Brain microvascular endothelial cell (primary cell): ENCODE data around the gene KLHL41.

Experiments
- DNase-seq: peaks from one replicate; pipeline ENCODE4 v3.0.0-alpha.2; 2020
- H3K27ac ChIP-seq: fragments of 250-450 bp; sonication (Bioruptor Pico); 2 replicates; pipeline ENCODE4 v1.5.1; 2020; ENCODE audit warnings: mild to moderate bottlenecking, moderate library complexity
- H3K27me3 ChIP-seq: fragments of 250-450 bp; sonication (Bioruptor Pico); replicated peaks from 2 replicates; pipeline ENCODE4 v1.5.1; 2020; ENCODE audit warnings: mild to moderate bottlenecking
- H3K36me3 ChIP-seq: fragments of 250-450 bp; sonication (Bioruptor Pico); replicated peaks from 2 replicates; pipeline ENCODE4 v1.5.1; 2020; ENCODE audit warnings: mild to moderate bottlenecking
- H3K4me3 ChIP-seq: 2 replicates; pipeline ENCODE4 v1.5.1; 2011; ENCODE audit warnings: low read depth, mild to moderate bottlenecking, control low read depth, low read length, moderate library complexity
- in situ Hi-C: cut with HindIII; loops from 2 replicates; pipeline ENCODE4 v1.10.0; 2017; ENCODE audit warnings: low sequenced_read_pairs, low pct_ligation_motif_present
- TF ChIP-seq, protein P1 (sequence below): IDR thresholded peaks from 2 replicates; pipeline ENCODE4 v1.5.1; 2011; ENCODE audit warnings: low read depth, mild to moderate bottlenecking, moderate library complexity, low read length, control low read depth, inconsistent platforms; ENCODE audit errors: missing control alignments

The KLHL41 gene

GRCh38 chr2:169509298-169509885 is at the start of gene KLHL41:
Gene KLHL41, plus strand, starts transcription at chr2:169509702. Its CDS starts 77 bp downstream, at chr2:169509779.
- H3K27ac ChIP-seq, result no peak within 1 kb of the TSS
- H3K4me3 ChIP-seq, result no peak within 1 kb of the TSS
- no peaks in the 10 kb centered on the region for H3K36me3 ChIP-seq
- DNase-seq, result no peak
- TF ChIP-seq, protein P1, sequence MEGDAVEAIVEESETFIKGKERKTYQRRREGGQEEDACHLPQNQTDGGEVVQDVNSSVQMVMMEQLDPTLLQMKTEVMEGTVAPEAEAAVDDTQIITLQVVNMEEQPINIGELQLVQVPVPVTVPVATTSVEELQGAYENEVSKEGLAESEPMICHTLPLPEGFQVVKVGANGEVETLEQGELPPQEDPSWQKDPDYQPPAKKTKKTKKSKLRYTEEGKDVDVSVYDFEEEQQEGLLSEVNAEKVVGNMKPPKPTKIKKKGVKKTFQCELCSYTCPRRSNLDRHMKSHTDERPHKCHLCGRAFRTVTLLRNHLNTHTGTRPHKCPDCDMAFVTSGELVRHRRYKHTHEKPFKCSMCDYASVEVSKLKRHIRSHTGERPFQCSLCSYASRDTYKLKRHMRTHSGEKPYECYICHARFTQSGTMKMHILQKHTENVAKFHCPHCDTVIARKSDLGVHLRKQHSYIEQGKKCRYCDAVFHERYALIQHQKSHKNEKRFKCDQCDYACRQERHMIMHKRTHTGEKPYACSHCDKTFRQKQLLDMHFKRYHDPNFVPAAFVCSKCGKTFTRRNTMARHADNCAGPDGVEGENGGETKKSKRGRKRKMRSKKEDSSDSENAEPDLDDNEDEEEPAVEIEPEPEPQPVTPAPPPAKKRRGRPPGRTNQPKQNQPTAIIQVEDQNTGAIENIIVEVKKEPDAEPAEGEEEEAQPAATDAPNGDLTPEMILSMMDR, result no peak
- no peaks in the 10 kb centered on the region for H3K27me3 ChIP-seq
- in situ Hi-C loops, result no loop called here

GRCh38 chr2:169461143-169461542 is 48.4 kb upstream of the KLHL41 start:
- H3K27ac ChIP-seq, result no peak overlapping the region
- no peaks in the 10 kb centered on the region for H3K36me3 ChIP-seq
- no peak for DNase-seq
- in situ Hi-C loops, result no loop called here
- H3K27me3 ChIP-seq, result no peaks in the 10 kb centered on the region
- TF ChIP-seq, protein P1, result no peak
- no peak overlapping the region for H3K4me3 ChIP-seq

GRCh38 chr2:169462896-169463695 is 46.4 kb upstream of the KLHL41 start:
- no peak overlapping the region for H3K27ac ChIP-seq
- H3K4me3 ChIP-seq, result no peak overlapping the region
- in situ Hi-C loops, result no loop called here
- H3K27me3 ChIP-seq, result no peaks in the 10 kb centered on the region
- H3K36me3 ChIP-seq, result no peaks in the 10 kb centered on the region
- peak; percentile 81 for DNase-seq
- TF ChIP-seq, protein P1, result no peak

DNA sequence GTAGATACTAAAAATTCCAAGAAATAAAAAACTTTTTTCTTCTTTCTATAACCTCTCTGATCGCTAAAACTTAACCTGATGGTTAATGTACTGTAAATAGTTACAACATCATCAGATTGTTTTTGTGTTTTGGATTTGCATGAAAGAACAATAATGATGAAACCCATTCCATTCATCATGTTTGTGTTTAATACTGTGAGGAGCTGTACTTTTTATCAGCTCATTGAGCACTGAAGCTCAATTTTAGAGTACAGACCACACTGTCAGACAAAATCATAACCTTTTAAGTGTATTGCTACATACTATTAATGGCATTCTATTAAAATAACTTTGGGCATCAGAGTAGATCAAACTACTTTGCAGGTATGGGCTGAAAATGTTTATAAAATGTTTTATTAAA is 45.0 kb upstream of the KLHL41 start:
- in situ Hi-C loops, result no loop called here
- Histone ChIP-seq H3K27ac (no peak overlapping the region), H3K36me3 (no peaks in the 10 kb centered on the region), H3K27me3 (no peaks in the 10 kb centered on the region), H3K4me3 (no peak overlapping the region)
- no peak for DNase-seq
- TF ChIP-seq, protein P1, result no peak

DNA sequence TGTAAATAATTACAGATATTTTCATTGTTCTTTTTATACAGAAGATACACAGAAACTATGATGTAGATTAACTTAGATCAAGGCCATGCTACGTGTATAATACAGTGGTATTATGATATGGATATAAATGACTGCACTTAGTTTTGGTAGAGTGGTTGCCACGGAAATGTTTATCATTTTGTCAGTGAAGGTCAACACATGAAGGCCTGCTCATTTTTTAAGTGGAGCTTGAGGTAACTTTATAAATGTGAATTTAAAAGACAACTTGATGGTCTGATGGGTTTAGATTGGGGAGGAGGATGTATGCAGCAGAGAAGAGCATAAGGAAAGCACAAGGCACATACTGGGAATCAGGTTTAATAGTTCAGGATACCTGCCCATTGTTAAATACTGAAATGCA is 44.6 kb upstream of the KLHL41 start:
- TF ChIP-seq, protein P1, result no peak
- H3K27ac ChIP-seq, result no peak overlapping the region
- in situ Hi-C loops, result no loop called here
- H3K27me3 ChIP-seq, result no peaks in the 10 kb centered on the region
- H3K4me3 ChIP-seq, result no peak overlapping the region
- no peaks in the 10 kb centered on the region for H3K36me3 ChIP-seq
- no peak for DNase-seq

DNA sequence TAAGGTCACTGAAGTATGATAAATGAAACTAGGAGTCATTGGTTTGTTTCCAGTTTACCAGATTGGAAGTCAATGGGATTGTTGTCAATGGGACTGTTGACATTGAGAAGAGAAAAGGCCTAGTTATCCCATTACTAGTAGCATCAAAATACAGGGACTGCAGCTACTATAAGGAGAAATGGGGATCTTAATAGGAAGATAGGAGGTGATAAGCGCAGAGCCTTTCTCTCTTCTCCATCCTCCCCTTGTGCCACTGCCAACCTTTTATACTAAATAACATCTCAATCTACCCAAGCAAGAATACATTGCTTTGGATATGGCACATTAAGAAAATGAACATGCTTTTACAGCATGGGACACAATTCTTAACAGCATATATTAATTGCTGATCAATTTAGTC is 40.7 kb upstream of the KLHL41 start:
- H3K36me3 ChIP-seq, result no peaks in the 10 kb centered on the region
- no peak for DNase-seq
- TF ChIP-seq, protein P1, result no peak
- H3K27me3 ChIP-seq, result no peaks in the 10 kb centered on the region
- no peak overlapping the region for H3K4me3 ChIP-seq
- no peak overlapping the region for H3K27ac ChIP-seq
- in situ Hi-C loops, result no loop called here
